Prostate gland (tissue), 2 donors: Measurements from ENCODE around the gene PIGW. TPM values are rescaled to one million over a fixed set of nuclear protein-coding genes. Genes with fewer than 3 reads are reported as not detected.

Source experiments
- DNase-seq: peaks from one replicate; pipeline ENCODE4 v3.0.0-alpha.2; 2019; ENCODE audit warnings: low spot score
- H3K27ac ChIP-seq, 2 donors: fragments of 200-600 bp; sonication (generic); 2 replicates each; pipeline ENCODE4 v1.5.1; 2017 to 2019
- H3K27me3 ChIP-seq: fragments of 200-600 bp; sonication (generic); replicated peaks from 2 replicates; pipeline ENCODE4 v1.5.1; 2019; ENCODE audit not compliant: insufficient read depth
- H3K36me3 ChIP-seq, 2 donors: fragments of 200-600 bp; sonication (generic); 1 replicate in 1 of 2; 2 replicates in 1 of 2; pipeline versions ENCODE4 v1.5.1 to v1.8.1; 2017 to 2019
- H3K4me1 ChIP-seq: fragments of 200-600 bp; sonication (generic); replicated peaks from 2 replicates; pipeline ENCODE4 v1.5.1; 2019
- H3K4me3 ChIP-seq, 2 donors: fragments of 200-600 bp; sonication (generic); 2 replicates each; pipeline ENCODE4 v1.5.1; 2017 to 2019
- H3K9me3 ChIP-seq: fragments of 200-600 bp; sonication (generic); 2 replicates; pipeline ENCODE4 v1.5.1; 2017
- CTCF ChIP-seq, 4 experiments: fragments of 200-600 bp in 2 of 4; fragments of 450-650 bp in 2 of 4; sonication (generic) in 2 of 4; IDR thresholded peaks; 1 replicate in 3 of 4; 2 replicates in 1 of 4; pipeline ENCODE4 v1.5.1; 2016 to 2019; ENCODE audit warnings: antibody characterized with exemption in 4 of 4, mild to moderate bottlenecking in 2 of 4, moderate library complexity in 2 of 4
- POLR2A ChIP-seq: fragments of 450-650 bp; IDR thresholded peaks from one replicate; pipeline ENCODE4 v1.6.1; 2016; ENCODE audit warnings: antibody characterized with exemption, mild to moderate bottlenecking
- POLR2AphosphoS5 ChIP-seq: sonication (generic); formaldehyde crosslinking; IDR thresholded peaks from one replicate; pipeline ENCODE4 v1.6.1; 2017; ENCODE audit warnings: antibody characterized with exemption
- WGBS: methylation state at CpG from one replicate; pipeline ENCODE4 v1.1.5; 2018; 5-methylcytosine and 5-hydroxymethylcytosine counted together
- intact Hi-C: fragments of 100-400 bp; cut with DNase I; formaldehyde crosslinking; loops from one replicate; pipeline ENCODE4 v1.14.2; 2022
- total RNA-seq, 2 donors: library from RNA; depleted of rRNA; stranded (reverse); fragments of >200 nt; gene quantifications; one replicate each; pipeline ENCODE4 v1.1.0, GENCODE V29; 2016

PIGW gene
- total RNA-seq, 2 donors from 2014 or later = 6.4 to 7.1 TPM

GRCh38 chr17:36493956-36494355 is 40.8 kb upstream of the PIGW start:
- H3K27me3 ChIP-seq = no peaks in the 10 kb centered on the region
- intact Hi-C loops = no loop called here
- 69% methylated on average over 1 of the region's 1 CpG for WGBS
- DNase-seq = no peak
- H3K36me3 ChIP-seq = peaks cover 6 to 7% of the 10 kb centered on the region in 2 donors
- H3K4me1 ChIP-seq = no peaks in the 10 kb centered on the region
- no peaks in the 10 kb centered on the region for H3K9me3 ChIP-seq
- no peak overlapping the region for H3K4me3 ChIP-seq
- TF ChIP-seq POLR2AphosphoS5 (no peak), POLR2A (no peak), CTCF (IDR thresholded peaks at IDR 0.05) (no peak)
- H3K27ac ChIP-seq = no peak overlapping the region

GRCh38 chr17:36494674-36495073 is 40.1 kb upstream of the PIGW start:
- no peaks in the 10 kb centered on the region for H3K4me1 ChIP-seq
- TF ChIP-seq CTCF (IDR thresholded peaks at IDR 0.05) (no peak), POLR2AphosphoS5 (no peak), POLR2A (no peak)
- peaks cover 6 to 7% of the 10 kb centered on the region in 2 donors for H3K36me3 ChIP-seq
- no peaks in the 10 kb centered on the region for H3K9me3 ChIP-seq
- H3K27ac ChIP-seq = no peak overlapping the region
- no peaks in the 10 kb centered on the region for H3K27me3 ChIP-seq
- DNase-seq = no peak
- intact Hi-C loops = no loop called here
- no peak overlapping the region for H3K4me3 ChIP-seq
- WGBS = 43% methylated on average over 5 of the region's 5 CpGs

GRCh38 chr17:36495076-36495578 is 39.7 kb upstream of the PIGW start:
- Histone ChIP-seq H3K9me3 (no peaks in the 10 kb centered on the region), H3K36me3 (peaks cover 6 to 7% of the 10 kb centered on the region in 2 donors), H3K27ac (no peak overlapping the region), H3K4me3 (no peak overlapping the region), H3K4me1 (no peaks in the 10 kb centered on the region), H3K27me3 (no peaks in the 10 kb centered on the region)
- intact Hi-C loops = no loop called here
- TF ChIP-seq POLR2A (no peak), CTCF (IDR thresholded peaks at IDR 0.05) (no peak), POLR2AphosphoS5 (no peak)
- 65% methylated on average over 3 of the region's 3 CpGs for WGBS
- no peak for DNase-seq

- 89% methylated on average over 9 of the region's 9 CpGs for WGBS
- intact Hi-C loops = no loop called here
- Histone ChIP-seq H3K4me3 (no peak overlapping the region), H3K27me3 (no peaks in the 10 kb centered on the region), H3K27ac (no peak overlapping the region), H3K4me1 (no peaks in the 10 kb centered on the region), H3K36me3 (peaks cover 6 to 7% of the 10 kb centered on the region in 2 donors), H3K9me3 (no peaks in the 10 kb centered on the region)
- TF ChIP-seq POLR2AphosphoS5 (no peak), POLR2A (no peak), CTCF (IDR thresholded peaks at IDR 0.05) (no peak)
- no peak for DNase-seq
Measured at GRCh38 chr17:36496018-36496789, 38.6 kb upstream of the PIGW start.

DNA sequence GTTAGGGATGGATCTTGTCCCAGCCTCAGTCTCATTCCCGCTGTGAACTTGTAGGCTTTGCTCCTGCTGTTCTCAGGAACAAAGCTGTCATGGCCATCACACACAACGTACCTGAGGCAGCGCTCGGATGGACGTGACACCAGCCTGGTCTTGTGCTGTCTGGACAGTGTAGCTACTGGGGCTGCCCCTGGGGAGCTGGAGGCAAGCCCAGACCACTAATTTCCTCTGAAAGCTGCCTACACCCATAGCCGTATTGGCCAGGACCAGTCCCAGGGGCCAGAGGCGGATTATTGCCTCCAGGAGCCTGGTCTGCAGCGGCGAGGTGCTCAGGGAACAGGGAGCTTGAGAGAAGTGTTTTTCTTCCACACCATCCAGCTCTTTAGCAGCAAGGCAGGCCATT is 36.6 kb upstream of the PIGW start:
- DNase-seq = no peak
- intact Hi-C loops = no loop called here
- Histone ChIP-seq H3K4me3 (no peak overlapping the region), H3K4me1 (no peaks in the 10 kb centered on the region), H3K36me3 (peaks cover 6 to 11% of the 10 kb centered on the region in 2 donors), H3K9me3 (no peaks in the 10 kb centered on the region), H3K27me3 (no peaks in the 10 kb centered on the region), H3K27ac (no peak overlapping the region)
- 83% methylated on average over 9 of the region's 9 CpGs for WGBS
- TF ChIP-seq CTCF (IDR thresholded peaks at IDR 0.05) (no peak), POLR2AphosphoS5 (no peak), POLR2A (no peak)
